Measurements from ENCODE around the gene GTF3A. TPM values are rescaled to one million over a fixed set of nuclear protein-coding genes. Genes with fewer than 3 reads are reported as not detected.

GTF3A gene
- total and polyA plus RNA-seq, 9 of the 15 experiments (the other 6 are each of a cell fraction or from before 2014, with no cell fraction given): 47.5 to 303 (median 174) TPM

- TF ChIP-seq CBX8 (IDR thresholded peaks at IDR 0.05; ENCODE audit: borderline replicate concordance, extremely low read depth, low read depth, low read length, poor library complexity, severe bottlenecking) (no peak), BCOR (IDR thresholded peaks at IDR 0.05) (peak; percentile 70), ELF2 (CRISPR knock-in tag; IDR thresholded peaks at IDR 0.05) (no peak), ZBTB8A (IDR thresholded peaks at IDR 0.05; ENCODE audit: partially characterized antibody) (no peak), RBM25 (IDR thresholded peaks at IDR 0.05; ENCODE audit: low read depth, low read length, severe bottlenecking) (peak; percentile 54), ZNF124 (CRISPR knock-in tag; IDR thresholded peaks at IDR 0.05) (no peak), CBX5 (IDR thresholded peaks at IDR 0.05; ENCODE audit: borderline replicate concordance, low read depth) (no peak), BCL6 (CRISPR knock-in tag; IDR thresholded peaks at IDR 0.05) (no peak), SMARCA4 (IDR thresholded peaks at IDR 0.05) (no peak), KDM4B (IDR thresholded peaks at IDR 0.05; ENCODE audit: borderline replicate concordance in 2 of 2, low read depth in 1 of 2) (no peak), SETDB1 (IDR thresholded peaks at IDR 0.05; ENCODE audit: low read length) (no peak), HNRNPL (IDR thresholded peaks at IDR 0.05; ENCODE audit: low read depth, low read length) (no peak), NFE2 (IDR thresholded peaks at IDR 0.05; ENCODE audit: low read depth) (0 out of 2 replicates have a peak, but pooled peaks have one; percentile 17), USF1 (CRISPR knock-in tag; IDR thresholded peaks at IDR 0.05) (no peak), ID3 (CRISPR knock-in tag; IDR thresholded peaks at IDR 0.05) (no peak), ID3 (tag; IDR thresholded peaks at IDR 0.05) (no peak), NONO (IDR thresholded peaks at IDR 0.05; ENCODE audit: low read depth in 2 of 2, low read length in 1 of 2) (no peak)
- TF ChIP-seq, protein P1, sequence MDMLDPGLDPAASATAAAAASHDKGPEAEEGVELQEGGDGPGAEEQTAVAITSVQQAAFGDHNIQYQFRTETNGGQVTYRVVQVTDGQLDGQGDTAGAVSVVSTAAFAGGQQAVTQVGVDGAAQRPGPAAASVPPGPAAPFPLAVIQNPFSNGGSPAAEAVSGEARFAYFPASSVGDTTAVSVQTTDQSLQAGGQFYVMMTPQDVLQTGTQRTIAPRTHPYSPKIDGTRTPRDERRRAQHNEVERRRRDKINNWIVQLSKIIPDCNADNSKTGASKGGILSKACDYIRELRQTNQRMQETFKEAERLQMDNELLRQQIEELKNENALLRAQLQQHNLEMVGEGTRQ (CRISPR knock-in tag; IDR thresholded peaks at IDR 0.05): no peak
- TF ChIP-seq, protein P2, sequence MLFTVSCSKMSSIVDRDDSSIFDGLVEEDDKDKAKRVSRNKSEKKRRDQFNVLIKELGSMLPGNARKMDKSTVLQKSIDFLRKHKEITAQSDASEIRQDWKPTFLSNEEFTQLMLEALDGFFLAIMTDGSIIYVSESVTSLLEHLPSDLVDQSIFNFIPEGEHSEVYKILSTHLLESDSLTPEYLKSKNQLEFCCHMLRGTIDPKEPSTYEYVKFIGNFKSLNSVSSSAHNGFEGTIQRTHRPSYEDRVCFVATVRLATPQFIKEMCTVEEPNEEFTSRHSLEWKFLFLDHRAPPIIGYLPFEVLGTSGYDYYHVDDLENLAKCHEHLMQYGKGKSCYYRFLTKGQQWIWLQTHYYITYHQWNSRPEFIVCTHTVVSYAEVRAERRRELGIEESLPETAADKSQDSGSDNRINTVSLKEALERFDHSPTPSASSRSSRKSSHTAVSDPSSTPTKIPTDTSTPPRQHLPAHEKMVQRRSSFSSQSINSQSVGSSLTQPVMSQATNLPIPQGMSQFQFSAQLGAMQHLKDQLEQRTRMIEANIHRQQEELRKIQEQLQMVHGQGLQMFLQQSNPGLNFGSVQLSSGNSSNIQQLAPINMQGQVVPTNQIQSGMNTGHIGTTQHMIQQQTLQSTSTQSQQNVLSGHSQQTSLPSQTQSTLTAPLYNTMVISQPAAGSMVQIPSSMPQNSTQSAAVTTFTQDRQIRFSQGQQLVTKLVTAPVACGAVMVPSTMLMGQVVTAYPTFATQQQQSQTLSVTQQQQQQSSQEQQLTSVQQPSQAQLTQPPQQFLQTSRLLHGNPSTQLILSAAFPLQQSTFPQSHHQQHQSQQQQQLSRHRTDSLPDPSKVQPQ (CRISPR knock-in tag; IDR thresholded peaks at IDR 0.05; ENCODE audit: borderline replicate concordance): no peak
- TF ChIP-seq, protein P3, sequence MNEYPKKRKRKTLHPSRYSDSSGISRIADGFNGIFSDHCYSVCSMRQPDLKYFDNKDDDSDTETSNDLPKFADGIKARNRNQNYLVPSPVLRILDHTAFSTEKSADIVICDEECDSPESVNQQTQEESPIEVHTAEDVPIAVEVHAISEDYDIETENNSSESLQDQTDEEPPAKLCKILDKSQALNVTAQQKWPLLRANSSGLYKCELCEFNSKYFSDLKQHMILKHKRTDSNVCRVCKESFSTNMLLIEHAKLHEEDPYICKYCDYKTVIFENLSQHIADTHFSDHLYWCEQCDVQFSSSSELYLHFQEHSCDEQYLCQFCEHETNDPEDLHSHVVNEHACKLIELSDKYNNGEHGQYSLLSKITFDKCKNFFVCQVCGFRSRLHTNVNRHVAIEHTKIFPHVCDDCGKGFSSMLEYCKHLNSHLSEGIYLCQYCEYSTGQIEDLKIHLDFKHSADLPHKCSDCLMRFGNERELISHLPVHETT (CRISPR knock-in tag; conservative IDR thresholded peaks at IDR 0.05 in 1 of 2, IDR thresholded peaks at IDR 0.05 in 1 of 2): no peak
- TF ChIP-seq, protein P4, sequence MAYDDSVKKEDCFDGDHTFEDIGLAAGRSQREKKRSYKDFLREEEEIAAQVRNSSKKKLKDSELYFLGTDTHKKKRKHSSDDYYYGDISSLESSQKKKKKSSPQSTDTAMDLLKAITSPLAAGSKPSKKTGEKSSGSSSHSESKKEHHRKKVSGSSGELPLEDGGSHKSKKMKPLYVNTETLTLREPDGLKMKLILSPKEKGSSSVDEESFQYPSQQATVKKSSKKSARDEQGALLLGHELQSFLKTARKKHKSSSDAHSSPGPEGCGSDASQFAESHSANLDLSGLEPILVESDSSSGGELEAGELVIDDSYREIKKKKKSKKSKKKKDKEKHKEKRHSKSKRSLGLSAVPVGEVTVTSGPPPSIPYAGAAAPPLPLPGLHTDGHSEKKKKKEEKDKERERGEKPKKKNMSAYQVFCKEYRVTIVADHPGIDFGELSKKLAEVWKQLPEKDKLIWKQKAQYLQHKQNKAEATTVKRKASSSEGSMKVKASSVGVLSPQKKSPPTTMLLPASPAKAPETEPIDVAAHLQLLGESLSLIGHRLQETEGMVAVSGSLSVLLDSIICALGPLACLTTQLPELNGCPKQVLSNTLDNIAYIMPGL (CRISPR knock-in tag; IDR thresholded peaks at IDR 0.05): no peak
Measured at GRCh38 chr13:27423333-27423732, 1.1 kb upstream of the GTF3A start (continued).

Measured in K562 (cell line).